DND-41 (cell line): ENCODE results near the gene ERBB4.

ENCODE experiments used
- EZH2 ChIP-seq: IDR thresholded peaks from 3 replicates; pipeline ENCODE4 v1.6.1; 2012; ENCODE audit warnings: borderline replicate concordance, low read depth, mild to moderate bottlenecking, moderate library complexity, low read length, inconsistent platforms; ENCODE audit not compliant: severe bottlenecking
- TF ChIP-seq, protein P1 (sequence below): IDR thresholded peaks from 2 replicates; pipeline ENCODE4 v1.5.1; 2012; ENCODE audit warnings: borderline replicate concordance, low read length, moderate library complexity, mild to moderate bottlenecking; ENCODE audit not compliant: poor library complexity, severe bottlenecking; ENCODE audit errors: extremely low read depth

DNA sequence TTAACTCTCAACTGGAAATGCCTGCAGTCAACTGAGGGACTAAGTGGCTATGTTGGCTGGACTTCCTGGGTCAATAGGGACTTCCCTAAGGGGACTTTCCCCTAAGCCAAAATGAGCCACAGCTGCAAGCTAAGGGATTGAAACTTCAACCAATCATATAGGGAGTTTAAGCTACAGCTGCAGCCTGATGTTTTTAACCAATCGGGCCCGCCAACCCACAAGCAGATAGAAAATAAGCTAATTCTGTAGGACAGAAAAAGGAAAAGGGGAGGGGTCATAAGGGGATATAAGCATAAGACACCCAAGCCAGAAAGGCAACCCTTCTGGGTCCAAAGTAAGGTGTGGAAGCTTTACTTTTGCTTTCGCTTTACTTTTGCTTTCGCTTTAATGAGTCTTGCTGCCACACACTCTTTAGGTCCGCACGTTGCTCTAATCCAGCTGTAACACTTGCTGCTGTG, 927.5 kb downstream of the ERBB4 start:
- TF ChIP-seq, protein P1, sequence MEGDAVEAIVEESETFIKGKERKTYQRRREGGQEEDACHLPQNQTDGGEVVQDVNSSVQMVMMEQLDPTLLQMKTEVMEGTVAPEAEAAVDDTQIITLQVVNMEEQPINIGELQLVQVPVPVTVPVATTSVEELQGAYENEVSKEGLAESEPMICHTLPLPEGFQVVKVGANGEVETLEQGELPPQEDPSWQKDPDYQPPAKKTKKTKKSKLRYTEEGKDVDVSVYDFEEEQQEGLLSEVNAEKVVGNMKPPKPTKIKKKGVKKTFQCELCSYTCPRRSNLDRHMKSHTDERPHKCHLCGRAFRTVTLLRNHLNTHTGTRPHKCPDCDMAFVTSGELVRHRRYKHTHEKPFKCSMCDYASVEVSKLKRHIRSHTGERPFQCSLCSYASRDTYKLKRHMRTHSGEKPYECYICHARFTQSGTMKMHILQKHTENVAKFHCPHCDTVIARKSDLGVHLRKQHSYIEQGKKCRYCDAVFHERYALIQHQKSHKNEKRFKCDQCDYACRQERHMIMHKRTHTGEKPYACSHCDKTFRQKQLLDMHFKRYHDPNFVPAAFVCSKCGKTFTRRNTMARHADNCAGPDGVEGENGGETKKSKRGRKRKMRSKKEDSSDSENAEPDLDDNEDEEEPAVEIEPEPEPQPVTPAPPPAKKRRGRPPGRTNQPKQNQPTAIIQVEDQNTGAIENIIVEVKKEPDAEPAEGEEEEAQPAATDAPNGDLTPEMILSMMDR, result no peak
- no peak for TF ChIP-seq EZH2
